GM21526 (cell line): ENCODE measurements around the gene MLLT3.

Experiments used
- ATAC-seq: cut with Tn5 transposase; IDR thresholded peaks from one replicate; pipeline ENCODE4 v1.9.1; 2021; ENCODE audit warnings: moderate library complexity; ENCODE audit not compliant: unreplicated experiment, low FRiP score

Gene MLLT3

GRCh38 chr9:20630241-20630943, 8.1 kb upstream of the MLLT3 start:
- no peak for ATAC-seq

- ATAC-seq: no peak
These were observed 2.7 kb upstream of the MLLT3 start for GRCh38 chr9:20625003-20625349.

- ATAC-seq: peak; percentile 21
These were observed 2.1 kb upstream of the MLLT3 start for GRCh38 chr9:20624201-20625002.

- ATAC-seq: no peak
These were observed 1.4 kb upstream of the MLLT3 start for GRCh38 chr9:20623748-20624124.

- peak; percentile 9 for ATAC-seq
These were observed 885 bp upstream of the MLLT3 start for GRCh38 chr9:20623021-20623747.

- ATAC-seq: peak; percentile 4
These were observed 599 bp downstream of the MLLT3 start for GRCh38 chr9:20621471-20622329.

GRCh38 chr9:20620650-20621470, 1.4 kb downstream of the MLLT3 start:
- ATAC-seq: no peak

- no peak for ATAC-seq
These were observed 2.7 kb downstream of the MLLT3 start for GRCh38 chr9:20619487-20620200.

GRCh38 chr9:20618361-20618802, 3.9 kb downstream of the MLLT3 start:
- no peak for ATAC-seq

GRCh38 chr9:20616808-20617207, 5.5 kb downstream of the MLLT3 start:
- no peak for ATAC-seq

- ATAC-seq: no peak
These were observed 7.6 kb downstream of the MLLT3 start for GRCh38 chr9:20614602-20615216.

GRCh38 chr9:20611691-20612287, 10.5 kb downstream of the MLLT3 start:
- no peak for ATAC-seq

GRCh38 chr9:20610591-20610990, 11.7 kb downstream of the MLLT3 start:
- ATAC-seq: no peak

- no peak for ATAC-seq
These were observed 13.7 kb downstream of the MLLT3 start for GRCh38 chr9:20608582-20608981.

GRCh38 chr9:20606652-20607051, 15.6 kb downstream of the MLLT3 start:
- ATAC-seq: no peak

- ATAC-seq: peak; percentile 81
These were observed 17.7 kb downstream of the MLLT3 start for GRCh38 chr9:20604562-20604961.

- no peak for ATAC-seq
These were observed 18.6 kb downstream of the MLLT3 start for GRCh38 chr9:20603524-20604268.
